CD4-positive, alpha-beta T cell treated with Interleukin-4 for 4 hours (primary cell): ENCODE measurements around the gene HOATZ.

Experiments used
- DNase-seq: peaks from one replicate; pipeline ENCODE4 v3.0.0-alpha.2; 2020

The HOATZ gene

DNA sequence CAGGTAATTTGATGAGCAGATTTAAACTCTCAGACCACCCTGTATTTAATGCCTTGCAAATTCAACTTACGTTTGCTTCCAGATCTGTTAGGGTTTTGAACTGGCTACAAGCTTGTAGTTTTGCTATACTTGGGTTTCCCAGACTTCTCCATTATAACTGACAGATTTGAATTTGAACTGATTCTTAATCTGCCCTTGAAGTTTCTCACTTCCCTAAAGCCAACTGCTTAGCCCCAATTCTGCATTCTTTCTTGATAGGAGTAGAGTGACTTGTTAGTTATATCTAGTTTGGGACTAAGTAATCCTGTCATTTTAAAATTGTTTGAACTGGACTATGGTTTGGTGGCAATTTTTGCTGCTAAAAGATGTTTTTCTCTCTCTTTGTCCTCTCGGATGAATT, 35.7 kb downstream of the HOATZ start:
- no peak for DNase-seq

DNA sequence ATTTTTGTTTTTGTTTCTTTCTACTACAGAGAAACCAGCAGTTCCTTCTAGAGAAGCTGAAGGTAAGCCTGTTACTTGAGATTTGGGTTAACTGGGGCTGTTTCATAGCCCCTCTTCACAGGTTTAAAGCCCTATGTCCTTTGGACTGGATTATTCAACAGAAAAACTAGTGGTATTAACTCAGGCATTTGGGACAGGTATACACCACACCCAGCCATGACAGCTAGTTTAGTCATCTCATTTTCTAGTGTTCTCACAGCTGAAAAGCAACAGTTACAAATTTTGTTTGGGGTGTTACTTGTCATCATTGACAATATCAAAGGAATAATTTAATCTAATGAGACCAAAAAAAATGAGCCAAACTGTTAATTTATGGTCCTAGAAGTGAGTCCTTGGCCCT, 40.0 kb downstream of the HOATZ start:
- DNase-seq: no peak

DNA sequence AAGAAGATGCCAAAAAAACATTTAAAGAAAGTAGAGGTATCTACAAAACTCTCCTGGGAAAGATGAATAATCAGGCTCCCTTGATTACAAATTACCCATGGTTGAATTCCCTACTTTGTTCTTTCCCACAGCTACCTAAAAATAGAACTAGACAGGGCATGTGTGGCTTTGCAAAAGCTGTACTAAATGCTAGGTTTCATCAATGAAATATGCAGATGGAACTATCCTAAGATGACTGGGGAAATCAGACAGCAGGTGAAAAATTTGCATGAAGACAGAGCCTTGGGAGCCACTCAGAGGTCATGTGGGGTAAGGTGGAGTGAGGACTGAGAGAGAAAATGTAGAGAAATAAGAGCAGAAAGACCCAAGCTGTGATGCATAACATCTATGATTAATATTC, 40.7 kb downstream of the HOATZ start:
- no peak for DNase-seq

DNA sequence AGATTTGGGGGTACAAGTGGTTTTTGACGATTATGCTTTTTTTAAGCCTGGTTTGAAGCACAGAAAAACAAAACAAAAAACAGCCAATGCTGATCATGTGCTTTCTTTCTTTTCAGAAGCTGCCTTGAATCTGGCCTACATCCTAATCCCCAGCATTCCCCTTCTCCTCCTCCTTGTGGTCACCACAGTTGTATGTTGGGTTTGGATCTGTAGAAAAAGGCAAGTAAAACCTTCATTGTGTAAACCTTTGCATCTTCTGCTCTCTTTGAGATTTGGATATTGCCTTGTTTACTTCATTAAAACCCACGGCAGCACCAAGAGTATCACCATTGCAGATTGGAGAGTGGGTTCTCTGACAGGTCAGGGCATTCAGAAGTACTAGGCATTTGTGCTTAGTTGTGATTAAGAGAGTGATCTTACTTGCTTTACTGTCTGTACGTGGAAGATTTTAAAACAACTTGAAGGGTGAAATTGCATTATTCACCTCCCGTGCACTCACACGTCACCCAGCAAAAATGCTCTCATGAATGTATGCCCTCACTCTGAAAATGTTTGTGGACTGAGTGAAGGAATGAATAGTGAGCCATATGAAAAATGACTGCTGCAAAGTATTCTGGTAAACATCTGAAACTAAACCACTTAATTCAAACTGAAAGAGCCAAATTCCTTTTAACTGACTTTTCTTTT, 43.0 kb downstream of the HOATZ start:
- no peak for DNase-seq

DNA sequence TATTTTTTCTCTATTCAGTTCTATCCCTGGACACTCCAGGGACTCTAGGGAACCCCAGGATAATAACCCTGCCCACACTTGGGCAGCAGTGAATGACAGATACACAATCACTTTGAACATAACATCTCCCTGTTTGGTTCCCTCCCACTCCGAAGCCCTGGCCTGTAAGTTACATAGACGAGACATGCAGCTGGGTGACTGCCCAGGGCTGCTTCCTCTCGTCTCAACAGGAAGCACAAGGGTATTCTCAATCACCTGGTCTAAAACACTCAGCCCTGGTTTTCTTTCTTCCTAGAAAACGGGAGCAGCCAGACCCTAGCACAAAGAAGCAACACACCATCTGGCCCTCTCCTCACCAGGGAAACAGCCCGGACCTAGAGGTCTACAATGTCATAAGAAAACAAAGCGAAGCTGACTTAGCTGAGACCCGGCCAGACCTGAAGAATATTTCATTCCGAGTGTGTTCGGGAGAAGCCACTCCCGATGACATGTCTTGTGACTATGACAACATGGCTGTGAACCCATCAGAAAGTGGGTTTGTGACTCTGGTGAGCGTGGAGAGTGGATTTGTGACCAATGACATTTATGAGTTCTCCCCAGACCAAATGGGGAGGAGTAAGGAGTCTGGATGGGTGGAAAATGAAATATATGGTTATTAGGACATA, 45.4 kb downstream of the HOATZ start:
- no peak for DNase-seq

DNA sequence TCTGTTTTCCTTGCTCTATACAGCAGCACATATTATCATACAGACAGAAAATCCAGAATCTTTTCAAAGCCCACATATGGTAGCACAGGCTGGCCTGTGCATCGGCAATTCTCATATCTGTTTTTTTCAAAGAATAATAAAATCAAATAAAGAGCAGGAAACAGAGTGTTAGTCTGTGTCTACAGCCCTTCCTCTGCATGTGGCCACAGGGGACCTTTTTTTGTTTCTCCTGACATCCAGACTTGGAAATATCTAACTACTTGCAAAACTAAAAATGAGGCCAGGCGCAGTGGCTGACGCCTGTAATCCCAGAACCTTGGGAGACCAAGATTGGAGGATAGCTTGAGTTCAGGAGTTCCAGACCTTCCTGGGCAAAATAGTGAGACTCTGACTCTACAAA, 46.2 kb downstream of the HOATZ start:
- DNase-seq: no peak

DNA sequence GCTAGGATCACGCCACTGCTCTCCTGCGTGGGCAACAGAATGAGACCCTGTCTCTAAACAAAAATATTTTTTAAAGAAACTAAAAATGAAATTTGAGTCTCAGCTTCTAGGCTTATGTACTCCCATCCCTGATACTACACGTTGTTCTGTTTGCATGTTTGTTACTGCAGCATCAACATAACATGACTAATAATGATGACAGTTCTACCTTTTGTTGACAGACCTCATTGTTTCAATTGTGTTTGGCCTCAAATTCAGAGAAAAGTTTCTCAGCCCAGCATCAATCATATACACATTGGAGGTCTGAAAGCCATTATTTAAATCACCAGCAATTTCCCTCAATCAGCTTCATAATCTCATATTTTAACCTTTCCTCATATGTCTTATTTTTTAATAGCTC, 46.7 kb downstream of the HOATZ start:
- DNase-seq: no peak

DNA sequence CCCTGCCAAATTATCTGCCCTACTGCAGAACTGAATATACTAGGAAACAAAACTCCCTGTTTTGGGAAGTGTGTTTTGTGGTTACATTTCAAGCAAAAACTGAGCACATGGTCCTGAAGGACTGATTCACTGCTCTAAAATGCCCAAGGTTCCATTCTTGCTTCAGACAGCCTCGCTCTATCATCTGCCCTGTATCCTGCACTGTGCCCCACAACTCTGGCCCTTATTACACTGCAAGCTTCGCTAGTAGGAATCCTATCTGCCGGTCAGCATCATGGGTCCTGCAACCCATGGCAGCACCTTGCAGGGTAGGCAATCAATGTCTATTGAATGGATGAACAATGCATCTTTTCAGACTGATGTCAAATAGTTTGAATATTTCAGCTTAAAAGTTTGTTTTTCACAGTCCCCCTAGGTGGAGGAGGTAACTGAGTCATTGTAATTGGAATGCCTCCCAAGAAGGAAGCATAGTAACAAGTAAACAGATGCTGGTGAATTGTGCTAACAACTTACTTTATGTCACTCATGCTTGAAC, 47.3 kb downstream of the HOATZ start:
- DNase-seq: no peak

DNA sequence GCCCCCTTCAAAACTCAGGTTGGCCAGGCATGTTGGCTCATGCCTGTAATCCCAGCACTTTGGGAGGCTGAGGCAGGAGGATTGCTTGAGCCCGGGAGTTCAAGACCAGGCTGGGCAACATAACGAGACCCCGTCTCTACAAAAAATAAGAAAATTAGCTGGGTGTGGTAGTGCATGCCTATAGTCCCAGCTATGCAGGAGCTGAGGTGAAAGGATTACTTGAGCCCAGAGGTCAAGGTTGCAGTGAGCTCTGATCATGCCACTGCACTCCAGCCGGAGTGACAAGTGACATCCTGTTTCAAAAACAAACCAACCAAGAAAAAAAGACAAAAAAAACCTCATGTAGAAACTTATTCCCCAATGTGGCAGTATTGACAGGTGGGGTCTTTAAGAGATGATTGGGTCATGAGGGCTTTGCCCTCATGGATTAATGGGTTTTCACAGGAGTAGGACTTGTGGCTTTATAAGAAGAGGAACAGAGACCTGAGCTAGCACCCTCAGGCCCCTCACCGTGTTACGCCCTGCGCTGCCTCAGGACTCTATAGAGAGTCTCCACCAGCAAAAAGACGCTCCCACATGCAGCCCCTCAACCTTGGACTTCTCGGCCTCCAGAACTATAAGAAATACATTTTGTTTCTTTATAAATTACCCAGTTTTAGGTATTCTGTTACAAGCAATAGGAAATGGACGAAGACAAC, 48.3 kb downstream of the HOATZ start:
- DNase-seq: no peak

DNA sequence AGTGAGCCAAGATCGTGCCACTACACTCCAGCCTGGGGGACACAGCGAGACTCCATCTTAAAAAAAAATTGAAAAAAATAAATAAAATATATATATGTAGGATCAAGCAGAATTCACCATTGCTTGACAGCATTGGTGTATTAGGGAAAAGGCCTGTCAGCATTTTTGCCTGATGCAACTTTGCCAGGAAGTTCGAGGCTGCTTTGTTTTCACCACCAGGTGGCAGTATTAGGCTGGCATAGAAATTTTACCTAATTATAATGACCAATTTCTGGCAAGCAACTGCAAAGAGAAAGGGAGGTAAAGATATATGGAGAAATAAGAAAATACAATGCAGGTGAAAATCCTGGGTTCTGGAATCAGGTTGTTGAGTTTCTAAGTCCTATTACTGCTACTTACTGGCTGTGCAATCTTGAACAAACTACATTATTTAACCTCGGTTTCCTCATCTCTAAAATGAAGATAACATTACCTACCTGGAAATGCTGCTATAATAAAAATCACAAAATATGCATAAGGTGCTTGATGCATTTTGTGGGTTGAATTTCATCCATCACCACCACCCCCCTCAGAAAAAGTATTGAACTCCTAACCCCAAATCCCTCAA, 50.6 kb downstream of the HOATZ start:
- peak; percentile 68 for DNase-seq

DNA sequence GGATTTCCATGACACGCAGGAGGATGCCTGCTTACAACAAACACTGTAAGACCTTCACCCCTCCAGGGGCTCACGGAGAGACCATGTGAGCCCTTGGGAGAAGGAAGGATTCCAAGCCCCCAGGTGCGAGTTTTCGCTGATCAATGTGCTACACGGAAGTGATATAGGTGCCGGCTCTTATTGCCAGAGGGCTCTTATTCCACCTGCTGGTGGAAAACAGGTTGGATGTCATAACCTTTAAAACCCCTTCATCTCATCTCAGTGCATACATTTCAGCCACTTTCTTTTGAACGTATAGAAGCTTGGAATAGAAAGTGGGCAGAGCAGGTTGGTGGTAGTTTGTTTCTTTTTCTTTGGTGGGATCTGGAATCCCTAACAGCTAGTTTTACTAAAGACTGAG, 51.7 kb downstream of the HOATZ start:
- no peak for DNase-seq

DNA sequence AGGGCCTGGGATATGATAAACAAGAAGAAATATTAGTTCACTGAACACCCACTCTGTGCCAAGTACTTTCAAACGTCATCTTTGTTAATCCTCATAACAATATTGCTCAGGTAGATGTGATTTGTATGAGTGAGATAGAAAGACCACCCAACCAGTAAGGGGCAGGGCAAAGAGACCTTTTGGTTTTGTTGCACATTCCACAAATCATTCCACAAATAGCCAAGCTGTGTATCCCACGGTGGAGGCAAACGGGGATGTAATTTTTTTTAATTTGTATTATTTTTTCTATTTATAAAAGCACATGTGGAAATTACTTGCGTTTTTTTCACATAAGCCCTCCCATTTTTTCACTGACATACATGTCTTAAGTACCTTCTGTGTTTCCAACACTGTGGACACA, 54.9 kb downstream of the HOATZ start:
- no peak for DNase-seq

DNA sequence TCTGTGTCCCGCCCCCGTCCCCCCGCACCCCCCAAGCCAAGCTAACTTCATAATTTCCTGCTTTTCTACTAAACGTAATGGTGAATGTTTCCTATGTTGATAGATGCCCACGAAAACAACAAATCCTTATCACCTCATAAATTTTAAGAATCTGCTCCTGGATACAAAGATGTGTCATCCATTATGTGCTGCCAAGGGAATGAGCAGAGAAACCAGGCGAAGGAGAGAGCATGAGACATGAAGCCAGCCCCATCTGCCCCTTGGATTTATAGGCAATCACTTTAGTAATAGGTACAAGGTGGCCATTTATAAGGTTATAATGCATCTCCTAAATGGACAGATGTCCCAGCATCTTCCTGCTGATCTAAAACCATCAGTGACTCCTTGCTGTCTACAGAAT, 56.2 kb downstream of the HOATZ start:
- no peak for DNase-seq

DNA sequence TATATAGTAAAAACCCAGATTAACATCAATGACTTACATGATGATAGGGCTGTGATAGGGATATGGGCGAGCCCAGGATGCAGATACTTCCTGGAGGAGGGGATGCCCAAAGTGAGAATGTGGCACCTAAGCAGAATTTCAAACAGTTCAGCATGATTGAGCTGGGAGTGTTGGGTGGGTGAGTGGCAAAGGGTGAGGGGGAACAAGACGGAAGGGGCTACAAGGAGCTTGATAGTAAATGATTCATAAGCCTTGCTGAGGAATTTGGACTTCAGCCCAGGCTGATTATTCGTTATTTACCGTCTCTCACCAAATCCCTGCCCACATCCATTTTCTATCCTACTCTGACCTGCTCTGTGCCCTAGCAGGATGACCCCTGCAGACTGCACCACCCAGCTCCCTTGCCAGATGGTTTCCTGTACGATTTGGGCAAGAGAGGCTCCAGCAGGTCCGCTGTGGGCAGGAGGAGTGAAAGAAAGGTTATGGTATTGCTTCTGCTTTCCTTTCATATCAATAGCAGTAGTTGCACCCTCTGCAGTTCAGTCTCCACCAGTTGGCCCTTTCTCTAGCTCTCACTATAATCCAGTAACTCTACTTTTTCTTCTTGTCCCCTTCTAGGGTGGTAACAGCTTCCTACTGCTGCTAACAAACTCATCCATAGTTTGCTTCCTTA, 57.4 kb downstream of the HOATZ start:
- no peak for DNase-seq

DNA sequence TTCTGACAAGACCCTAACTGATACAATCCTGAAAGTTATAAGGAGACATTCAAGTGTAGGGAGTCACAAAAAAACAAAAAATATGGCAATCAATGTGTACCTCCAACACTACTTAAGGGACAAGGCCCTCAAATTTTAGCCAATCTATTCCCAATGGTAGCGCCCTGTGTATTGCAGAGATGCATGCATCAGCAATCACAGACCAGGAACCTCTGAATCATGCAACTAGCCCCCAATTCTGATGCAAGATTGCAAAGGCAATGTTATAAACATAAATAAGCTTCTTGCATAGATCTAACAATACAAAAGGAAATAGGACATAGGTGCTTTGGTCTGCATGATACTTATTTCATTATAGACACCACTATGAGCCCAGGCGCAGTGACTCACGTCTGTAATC, 58.0 kb downstream of the HOATZ start:
- no peak for DNase-seq

DNA sequence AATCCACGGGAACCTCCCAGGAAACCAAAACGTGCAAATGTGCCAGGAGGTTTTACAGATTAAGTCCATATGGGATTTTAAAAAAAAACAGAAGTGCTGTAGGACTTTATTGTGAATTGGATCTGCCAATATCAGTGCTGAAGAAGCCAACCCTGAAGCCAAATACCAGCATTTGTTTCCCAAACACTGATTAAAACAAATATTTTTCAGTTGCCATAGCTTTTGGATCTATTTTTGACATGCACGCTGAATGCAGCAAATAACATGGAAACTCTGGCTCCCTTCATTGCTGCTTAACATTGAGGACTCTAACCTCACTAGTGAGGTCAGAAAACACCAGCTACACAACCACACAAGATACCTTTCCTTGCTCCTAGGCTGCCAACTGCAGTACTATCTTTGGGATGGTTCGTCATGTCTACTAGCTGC, 59.3 kb downstream of the HOATZ start:
- no peak for DNase-seq

DNA sequence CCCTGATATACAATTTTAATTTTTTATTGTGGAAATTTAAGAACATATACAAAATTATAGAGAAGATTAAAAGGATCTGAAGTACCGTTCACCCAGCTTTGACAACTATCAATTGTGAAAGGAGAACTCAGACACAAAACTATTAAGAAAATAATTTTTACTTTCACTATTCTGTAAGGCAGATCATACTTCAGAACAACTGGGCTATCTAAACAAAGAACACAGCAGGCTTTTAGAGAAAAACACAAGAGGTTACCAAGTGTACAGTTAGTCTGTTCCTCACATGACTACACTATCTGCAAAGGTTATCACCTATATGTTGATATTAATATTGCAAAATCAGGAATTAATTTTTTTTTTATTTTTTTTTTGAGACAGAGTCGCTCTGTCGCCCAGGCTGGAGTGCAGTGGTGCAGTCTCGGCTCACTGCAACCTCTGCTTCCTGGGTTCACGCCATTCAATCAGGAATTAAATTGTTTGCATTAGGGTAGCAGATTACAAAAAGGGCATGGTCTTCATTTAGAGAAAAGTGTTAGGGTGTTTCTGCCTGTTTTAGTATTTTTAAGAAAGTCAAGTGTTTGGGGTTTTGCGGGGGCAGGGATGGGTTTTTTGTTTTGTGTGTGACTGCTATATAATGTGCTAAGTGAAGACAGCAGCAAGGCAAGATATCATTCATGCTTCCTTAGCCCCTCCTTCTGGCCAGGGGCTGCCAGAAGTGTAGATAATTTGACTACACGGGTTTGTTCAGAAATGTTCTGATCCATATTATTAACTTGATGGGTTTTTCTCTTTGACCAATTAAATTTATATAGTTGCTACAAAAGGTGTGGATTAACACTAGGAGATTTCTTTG, 60.0 kb downstream of the HOATZ start:
- no peak for DNase-seq

DNA sequence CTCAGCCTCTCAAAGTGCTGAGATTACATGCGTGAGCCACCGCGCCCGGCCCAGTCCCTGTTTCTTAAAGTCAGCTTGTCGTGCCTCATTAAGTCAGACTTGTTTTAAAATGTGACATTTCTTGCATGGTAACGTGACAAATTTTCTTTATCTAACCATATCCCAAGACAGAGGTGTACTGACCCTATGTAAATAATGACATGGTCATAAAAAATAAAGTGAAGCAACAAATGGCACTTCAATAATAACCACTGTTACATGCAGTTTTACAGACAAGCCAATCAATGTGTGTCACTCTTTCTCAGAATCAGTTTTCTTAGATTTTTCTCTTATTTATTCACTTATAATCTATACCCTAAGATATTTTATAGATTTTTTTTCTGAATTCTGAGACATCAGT, 61.2 kb downstream of the HOATZ start:
- DNase-seq: no peak

DNA sequence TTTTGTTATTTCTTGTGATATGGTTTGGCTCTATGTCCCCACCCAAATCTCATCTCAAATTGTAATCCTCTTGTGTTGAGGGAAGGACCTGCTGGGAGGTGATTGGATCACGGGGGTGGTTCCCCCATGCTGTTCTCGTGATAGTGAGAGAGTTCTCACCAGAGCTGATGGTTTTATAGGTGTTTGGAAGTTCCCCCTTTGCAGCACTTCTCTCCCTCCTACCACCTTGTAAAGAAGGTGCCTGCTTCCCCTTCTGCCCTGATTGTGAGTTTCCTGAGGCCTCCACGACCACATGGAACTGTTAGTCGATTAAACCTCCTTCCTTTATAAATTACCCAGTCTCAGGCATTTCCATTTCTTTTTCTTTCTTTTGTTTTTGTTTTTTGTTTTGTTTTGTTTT, 63.2 kb downstream of the HOATZ start:
- no peak for DNase-seq

DNA sequence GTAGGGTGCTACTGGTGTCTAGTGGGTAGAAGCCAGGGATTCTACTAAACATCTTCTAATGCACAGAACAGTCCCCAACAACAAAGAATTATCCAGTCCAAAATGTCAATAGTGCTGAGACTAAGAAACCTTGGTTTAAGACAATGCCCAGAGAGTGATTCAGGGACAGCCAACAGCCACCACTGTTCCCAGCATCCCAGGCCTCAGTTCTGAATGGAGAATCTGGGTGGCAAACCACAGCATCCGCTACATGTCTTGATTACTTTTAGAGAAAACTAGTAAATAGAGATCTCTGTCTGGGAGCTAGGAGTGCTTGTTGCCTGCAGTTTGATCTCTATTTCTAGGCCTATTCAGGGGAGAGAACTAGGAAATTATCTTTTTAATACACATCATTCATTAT, 66.8 kb downstream of the HOATZ start:
- DNase-seq: no peak

DNA sequence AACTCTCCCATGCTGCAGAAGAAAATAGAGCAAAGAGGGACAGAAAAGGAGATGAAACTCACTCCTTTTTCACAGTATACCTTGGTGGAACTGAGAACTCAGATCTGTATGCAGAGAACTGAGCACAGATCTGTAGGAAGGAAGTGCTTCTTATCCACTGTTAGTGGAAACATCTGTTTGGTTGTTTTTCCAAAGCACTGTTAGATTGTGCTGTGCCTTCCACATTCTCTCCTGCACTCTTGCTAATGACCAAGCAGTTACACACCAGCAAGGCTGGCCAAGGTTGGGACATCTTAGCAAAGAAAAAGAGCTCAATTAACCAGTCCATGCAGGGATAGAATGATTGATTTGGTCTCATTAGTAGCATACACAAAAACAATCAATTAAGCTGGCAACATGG, 67.6 kb downstream of the HOATZ start:
- DNase-seq: no peak

DNA sequence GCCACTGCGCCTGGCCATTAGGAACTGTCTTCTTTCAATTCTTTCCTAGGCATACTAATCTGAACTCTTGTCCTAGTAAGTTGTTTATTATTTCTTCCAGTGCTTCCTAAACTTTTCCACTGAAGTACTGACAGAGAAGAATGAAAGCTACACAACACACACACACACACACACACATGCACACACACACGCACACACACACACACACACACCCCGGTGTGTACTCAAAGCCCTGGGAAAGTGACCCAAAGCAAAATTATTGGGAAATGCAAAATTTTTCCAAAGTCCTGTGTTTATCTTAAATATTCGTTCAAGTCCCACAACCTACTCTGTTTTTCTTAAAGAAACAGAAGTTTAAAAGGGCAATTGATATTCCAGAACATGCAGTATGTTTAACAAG, 68.3 kb downstream of the HOATZ start:
- DNase-seq: no peak
